Central memory CD8-positive, alpha-beta T cell (primary cell): Measurements from ENCODE around the gene JAZF1.

Experiments used
- ATAC-seq: fragments of 150-1000 bp; cut with Tn5 transposase; replicated peaks from 2 replicates; pipeline ENCODE4 v1.10.0; 2022; ENCODE audit warnings: mild to moderate bottlenecking, moderate FRiP score, moderate number of reproducible peaks; ENCODE audit not compliant: poor library complexity, severe bottlenecking; ENCODE audit errors: extremely low read depth
- DNase-seq, 2 donors: peaks; one replicate each; pipeline ENCODE4 v3.0.0; 2021; ENCODE audit warnings: low spot score in 2 of 2
- H3K27ac Mint-ChIP-seq: one replicate; pipeline ENCODE4 v1.8.0; 2022; ENCODE audit warnings: low read depth, mild to moderate bottlenecking, moderate library complexity, mixed read lengths
- H3K27me3 Mint-ChIP-seq: one replicate; pipeline ENCODE4 v1.8.0; 2022; ENCODE audit warnings: mixed read lengths
- H3K36me3 Mint-ChIP-seq: one replicate; pipeline ENCODE4 v1.8.0; 2022; ENCODE audit warnings: mild to moderate bottlenecking, moderate library complexity, mixed read lengths; ENCODE audit not compliant: insufficient read depth
- H3K4me1 Mint-ChIP-seq: one replicate; pipeline ENCODE4 v1.8.0; 2022; ENCODE audit warnings: mixed read lengths
- H3K4me3 Mint-ChIP-seq: one replicate; pipeline ENCODE4 v1.8.0; 2022; ENCODE audit warnings: mild to moderate bottlenecking, moderate library complexity, mixed read lengths
- H3K9me3 Mint-ChIP-seq: one replicate; pipeline ENCODE4 v1.8.0; 2022; ENCODE audit warnings: mixed read lengths

Gene JAZF1

DNA sequence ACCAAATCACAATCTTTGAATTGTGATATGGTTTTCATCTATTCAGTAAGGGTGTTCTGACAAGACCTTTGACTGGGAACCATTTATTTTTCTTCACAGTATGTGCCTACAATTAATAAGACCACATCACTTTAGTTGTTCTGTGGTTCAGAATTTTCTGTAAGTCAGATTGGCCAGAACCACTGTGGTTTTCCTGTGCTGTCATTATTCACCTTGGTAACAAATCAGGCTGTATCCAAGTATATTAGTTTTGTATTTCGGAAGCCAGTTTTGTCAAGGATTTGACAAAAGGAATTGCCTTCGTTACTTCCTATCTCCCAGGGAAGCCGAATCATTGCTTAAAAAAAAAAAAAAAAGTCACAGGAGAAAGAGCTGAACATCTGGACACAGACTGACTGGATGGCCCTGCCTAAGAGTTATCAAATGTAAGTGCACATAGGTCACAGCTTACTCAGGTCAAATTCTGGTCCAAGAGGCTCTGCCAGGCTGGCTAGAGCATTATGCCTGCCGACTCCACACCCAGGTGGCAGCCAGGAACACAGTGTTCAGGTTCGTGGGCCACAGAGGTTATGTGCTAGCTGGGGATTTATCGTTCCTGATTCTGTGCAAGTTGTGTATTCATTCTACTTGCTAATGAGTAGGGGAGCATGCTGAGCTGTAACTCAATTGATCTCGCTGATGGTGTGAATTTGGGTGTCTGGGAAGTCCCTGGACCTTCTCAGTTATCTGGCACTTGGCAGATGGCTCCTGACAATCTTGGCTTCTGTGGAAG is 175.3 kb downstream of the JAZF1 start:
- H3K27me3 Mint-ChIP-seq = no peaks in the 10 kb centered on the region
- peaks cover 2% of the 10 kb centered on the region for H3K36me3 Mint-ChIP-seq
- H3K9me3 Mint-ChIP-seq = no peaks in the 10 kb centered on the region
- no peak overlapping the region for H3K4me3 Mint-ChIP-seq
- H3K27ac Mint-ChIP-seq = peak overlapping the region; percentile 16
- no peak for ATAC-seq
- H3K4me1 Mint-ChIP-seq = peaks cover 30% of the 10 kb centered on the region
- DNase-seq = no peak

DNA sequence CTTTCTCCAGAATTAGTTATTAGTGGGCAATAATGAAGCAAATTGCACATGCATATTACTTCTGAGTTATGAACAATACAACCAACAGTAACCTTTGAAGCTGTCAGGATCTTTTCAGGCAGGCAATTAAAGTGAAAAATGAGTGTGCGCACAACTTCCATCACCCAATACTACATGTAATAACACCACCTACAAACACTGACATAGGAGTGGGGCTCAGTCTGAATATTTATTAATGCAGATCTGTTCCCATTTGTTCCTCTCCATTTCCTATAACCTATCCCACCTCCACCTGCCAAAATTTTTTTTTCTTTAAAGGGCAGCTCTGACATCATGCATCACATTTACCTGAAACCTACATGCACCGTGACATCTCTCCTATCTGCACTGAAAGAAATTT is 177.2 kb downstream of the JAZF1 start:
- H3K9me3 Mint-ChIP-seq = no peaks in the 10 kb centered on the region
- DNase-seq (no peak), ATAC-seq (no peak)
- H3K27ac Mint-ChIP-seq = no peak overlapping the region
- no peaks in the 10 kb centered on the region for H3K27me3 Mint-ChIP-seq
- peaks cover 42% of the 10 kb centered on the region for H3K4me1 Mint-ChIP-seq
- no peaks in the 10 kb centered on the region for H3K36me3 Mint-ChIP-seq
- H3K4me3 Mint-ChIP-seq = no peak overlapping the region

DNA sequence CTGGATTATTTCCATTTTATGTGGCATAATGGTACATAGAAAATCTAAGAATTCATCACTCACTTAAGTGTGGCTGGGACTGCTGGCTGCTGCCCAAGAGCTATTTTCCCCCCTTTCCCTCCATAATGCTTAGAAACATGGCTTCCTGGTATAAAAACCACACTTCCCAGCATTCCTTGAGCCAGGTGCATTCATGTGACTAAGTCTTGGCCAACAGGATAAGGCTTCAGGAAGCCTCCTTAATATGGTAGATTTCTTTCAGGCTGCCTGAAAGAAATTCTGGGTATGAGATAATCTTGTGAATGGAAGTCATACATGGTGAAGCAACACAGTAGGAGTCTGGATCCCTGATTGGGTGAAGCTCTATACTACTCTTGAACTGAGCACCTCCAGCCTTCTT is 178.0 kb downstream of the JAZF1 start:
- Mint-ChIP-seq H3K36me3 (no peaks in the 10 kb centered on the region), H3K4me1 (peaks cover 46% of the 10 kb centered on the region), H3K27ac (no peak overlapping the region), H3K27me3 (no peaks in the 10 kb centered on the region), H3K4me3 (no peak overlapping the region), H3K9me3 (no peaks in the 10 kb centered on the region)
- DNase-seq (no peak), ATAC-seq (no peak)

DNA sequence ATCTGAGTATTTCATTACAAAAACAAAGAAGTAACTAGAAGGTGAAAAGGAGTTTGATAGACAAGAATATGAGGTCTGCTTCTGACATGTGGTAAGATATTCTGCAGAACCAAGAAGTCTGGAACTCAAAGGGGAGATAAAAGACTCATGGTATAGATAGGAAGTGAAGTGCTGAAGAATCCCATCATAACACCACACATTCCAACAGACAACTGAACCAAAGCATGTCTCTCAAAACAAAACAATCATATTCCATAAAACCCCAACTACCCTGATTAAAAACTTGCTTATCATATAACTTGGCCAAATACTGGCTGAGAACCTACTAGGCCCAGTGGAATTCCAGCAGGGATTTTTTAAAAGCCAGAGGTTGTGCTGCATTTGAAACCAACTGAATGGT is 178.7 kb downstream of the JAZF1 start:
- DNase-seq (no peak), ATAC-seq (no peak)
- peaks cover 50% of the 10 kb centered on the region for H3K4me1 Mint-ChIP-seq
- H3K27me3 Mint-ChIP-seq = no peaks in the 10 kb centered on the region
- no peaks in the 10 kb centered on the region for H3K9me3 Mint-ChIP-seq
- H3K4me3 Mint-ChIP-seq = no peak overlapping the region
- no peak overlapping the region for H3K27ac Mint-ChIP-seq
- H3K36me3 Mint-ChIP-seq = no peaks in the 10 kb centered on the region

DNA sequence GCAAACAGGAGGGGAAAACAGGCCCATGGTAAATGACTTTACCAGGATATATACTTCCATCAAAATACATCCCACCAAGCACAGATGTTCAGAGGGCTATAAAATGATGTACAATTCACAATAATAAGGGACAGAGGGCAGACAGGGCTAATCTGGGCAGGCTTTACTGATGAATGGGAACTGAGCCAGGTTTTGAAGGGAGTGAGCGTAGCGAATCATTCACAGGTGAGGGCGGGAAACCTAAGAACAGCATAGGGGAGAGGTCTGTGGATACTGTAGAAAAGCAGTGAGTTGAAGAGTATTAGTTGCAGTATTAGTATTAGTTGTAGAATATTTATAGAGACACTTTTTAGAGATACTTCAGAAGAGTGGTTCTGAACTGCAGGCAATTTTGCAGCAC is 180.8 kb downstream of the JAZF1 start:
- Mint-ChIP-seq H3K36me3 (no peaks in the 10 kb centered on the region), H3K9me3 (no peaks in the 10 kb centered on the region), H3K4me3 (no peak overlapping the region), H3K27me3 (no peaks in the 10 kb centered on the region), H3K4me1 (peaks cover 52% of the 10 kb centered on the region), H3K27ac (no peak overlapping the region)
- no peak for DNase-seq
- ATAC-seq = no peak

DNA sequence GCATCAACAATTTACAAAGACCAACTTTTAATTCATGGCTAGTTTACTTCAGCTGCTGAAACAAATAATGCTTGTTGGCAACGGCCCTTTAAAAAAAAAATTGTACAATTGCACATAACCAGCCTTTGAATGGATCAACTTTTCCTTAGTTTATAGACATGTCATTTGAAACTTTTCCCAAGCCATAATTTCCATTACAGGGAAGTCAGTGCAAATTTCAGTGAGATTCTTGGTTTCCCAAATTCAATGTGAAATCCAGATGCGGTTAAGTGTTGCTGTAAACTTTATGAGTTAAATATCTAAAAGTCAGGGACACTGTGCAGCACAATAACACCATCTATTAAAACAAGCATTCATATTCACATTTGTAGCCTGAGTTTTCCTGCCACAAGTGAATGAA is 182.2 kb downstream of the JAZF1 start:
- Mint-ChIP-seq H3K4me3 (no peak overlapping the region), H3K9me3 (no peaks in the 10 kb centered on the region), H3K36me3 (no peaks in the 10 kb centered on the region), H3K27ac (no peak overlapping the region), H3K4me1 (peaks cover 55% of the 10 kb centered on the region), H3K27me3 (no peaks in the 10 kb centered on the region)
- ATAC-seq (no peak), DNase-seq (no peak)

DNA sequence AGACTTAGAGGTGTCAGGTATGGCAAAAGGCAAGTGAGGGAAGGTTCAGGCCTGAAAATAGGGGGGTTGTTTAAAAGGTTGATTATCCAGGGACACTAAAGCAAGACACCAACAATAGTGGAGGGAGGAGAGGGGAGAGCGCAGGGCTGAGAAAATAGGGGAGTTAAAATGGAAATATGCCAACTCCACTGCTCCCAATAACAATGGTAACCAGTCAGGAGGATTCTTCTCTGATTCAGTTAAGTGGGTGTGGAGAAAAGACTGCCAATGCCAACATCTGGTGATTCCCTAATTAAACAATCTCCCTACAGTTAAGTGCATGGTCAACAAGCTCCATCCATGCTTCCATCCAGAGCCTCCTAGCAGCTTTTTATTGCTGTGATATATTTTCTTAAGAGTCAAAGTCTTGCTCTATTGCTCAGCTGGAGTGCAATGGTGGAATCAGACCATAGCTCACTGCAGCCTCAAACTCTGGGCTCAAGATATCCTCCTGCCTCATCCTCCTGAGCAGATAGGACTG is 183.3 kb downstream of the JAZF1 start:
- DNase-seq (no peak), ATAC-seq (no peak)
- Mint-ChIP-seq H3K9me3 (no peaks in the 10 kb centered on the region), H3K27me3 (no peaks in the 10 kb centered on the region), H3K27ac (no peak overlapping the region), H3K4me1 (peaks cover 54% of the 10 kb centered on the region), H3K4me3 (no peak overlapping the region), H3K36me3 (no peaks in the 10 kb centered on the region)

DNA sequence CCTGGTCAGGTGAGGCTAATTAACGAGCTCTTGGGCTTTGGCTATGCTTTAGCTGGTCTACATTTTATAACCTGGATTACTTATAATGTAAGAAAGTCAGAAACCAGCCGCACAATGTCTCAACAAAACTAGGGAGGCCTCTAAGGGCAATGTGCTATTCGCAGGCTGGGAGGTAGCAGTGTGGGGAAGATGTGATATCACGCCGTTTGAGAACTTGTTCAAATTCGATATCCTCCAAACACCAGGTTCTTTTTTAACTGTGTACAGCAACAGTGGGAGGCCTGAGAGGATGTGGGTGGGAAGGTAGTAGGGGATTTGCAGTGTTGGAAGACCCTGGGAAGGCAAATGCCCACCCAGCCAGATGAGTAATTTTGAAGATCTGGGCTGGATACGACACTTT is 184.5 kb downstream of the JAZF1 start:
- Mint-ChIP-seq H3K9me3 (no peaks in the 10 kb centered on the region), H3K4me3 (no peak overlapping the region), H3K4me1 (peaks cover 48% of the 10 kb centered on the region), H3K36me3 (peaks cover 2% of the 10 kb centered on the region), H3K27me3 (no peaks in the 10 kb centered on the region), H3K27ac (no peak overlapping the region)
- no peak for DNase-seq
- ATAC-seq = no peak

DNA sequence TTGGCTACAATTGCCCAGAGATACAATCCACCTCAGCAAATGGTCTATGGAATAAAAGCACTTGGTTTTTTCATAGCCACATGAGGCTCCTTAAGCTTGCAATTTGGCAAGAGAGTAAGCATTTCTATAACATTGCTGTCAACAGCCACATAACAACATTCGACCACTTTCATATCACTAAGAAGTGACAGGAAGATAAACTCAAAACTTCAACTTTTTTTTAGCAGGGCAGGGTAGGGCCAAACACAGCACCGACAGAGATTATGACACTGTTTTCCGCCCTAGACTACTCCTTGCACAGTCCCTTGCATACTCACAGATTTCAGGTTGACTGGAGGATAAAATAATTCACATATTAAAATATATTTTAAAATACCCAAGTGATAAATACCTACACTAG is 185.4 kb downstream of the JAZF1 start:
- ATAC-seq (no peak), DNase-seq (no peak)
- no peak overlapping the region for H3K4me3 Mint-ChIP-seq
- no peaks in the 10 kb centered on the region for H3K9me3 Mint-ChIP-seq
- no peaks in the 10 kb centered on the region for H3K27me3 Mint-ChIP-seq
- H3K4me1 Mint-ChIP-seq = peaks cover 47% of the 10 kb centered on the region
- peaks cover 4% of the 10 kb centered on the region for H3K36me3 Mint-ChIP-seq
- H3K27ac Mint-ChIP-seq = no peak overlapping the region

DNA sequence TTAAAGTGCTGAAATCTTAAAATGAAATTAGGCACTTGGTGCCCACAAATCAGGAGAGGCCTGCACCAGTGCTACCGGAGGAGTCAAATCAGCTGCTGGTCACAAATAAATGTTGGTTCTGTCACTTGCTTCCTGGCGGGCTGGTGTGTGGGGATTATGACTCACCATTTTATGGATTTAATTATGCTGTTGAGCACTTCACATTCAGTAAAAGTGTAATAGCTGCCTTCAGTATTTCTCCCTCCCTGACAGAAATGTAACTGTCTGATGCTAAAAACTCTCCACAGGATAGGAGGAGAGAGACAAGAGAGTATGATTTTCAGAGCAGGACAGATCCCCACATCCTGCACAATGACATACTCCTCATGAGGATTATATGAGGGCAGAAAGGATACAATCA is 186.0 kb downstream of the JAZF1 start:
- Mint-ChIP-seq H3K36me3 (peaks cover 4% of the 10 kb centered on the region), H3K4me1 (peaks cover 42% of the 10 kb centered on the region), H3K27me3 (no peaks in the 10 kb centered on the region), H3K27ac (peak overlapping the region; percentile 22), H3K4me3 (no peak overlapping the region), H3K9me3 (no peaks in the 10 kb centered on the region)
- ATAC-seq = no peak
- no peak for DNase-seq

DNA sequence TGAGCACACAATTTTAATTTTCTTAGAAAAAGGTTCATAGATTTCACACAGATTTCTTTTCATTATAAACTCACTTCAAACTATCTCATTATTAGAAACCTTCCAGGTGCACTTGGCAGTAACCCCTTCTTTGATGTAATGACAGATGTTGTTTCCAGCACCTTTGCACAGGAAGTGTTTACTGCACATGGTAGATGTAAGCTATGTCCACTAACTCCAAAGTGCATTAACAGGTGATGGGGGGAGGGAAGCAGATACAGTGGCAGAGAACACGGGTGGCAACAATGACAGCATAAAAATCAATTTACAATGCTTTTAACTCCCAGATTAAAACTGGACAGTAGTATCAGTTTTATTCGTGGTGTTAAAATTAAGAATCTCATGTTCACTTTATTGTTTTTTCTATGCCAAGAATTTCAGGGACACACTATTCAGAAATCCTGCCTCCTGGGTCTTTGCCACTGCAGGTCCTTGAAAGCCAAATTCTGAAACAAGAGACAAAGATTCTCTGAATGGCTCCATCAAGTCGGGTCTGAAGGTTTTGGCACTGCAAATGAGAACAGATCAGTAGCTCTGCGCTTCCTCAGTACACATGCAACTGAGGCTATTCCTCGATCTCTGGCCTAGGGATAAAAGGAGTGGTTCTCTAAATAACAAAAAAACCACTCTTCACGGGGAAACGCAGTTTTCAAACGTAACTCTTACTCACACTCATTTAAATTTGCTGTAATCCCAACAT is 187.7 kb downstream of the JAZF1 start:
- H3K27ac Mint-ChIP-seq = no peak overlapping the region
- no peaks in the 10 kb centered on the region for H3K27me3 Mint-ChIP-seq

DNA sequence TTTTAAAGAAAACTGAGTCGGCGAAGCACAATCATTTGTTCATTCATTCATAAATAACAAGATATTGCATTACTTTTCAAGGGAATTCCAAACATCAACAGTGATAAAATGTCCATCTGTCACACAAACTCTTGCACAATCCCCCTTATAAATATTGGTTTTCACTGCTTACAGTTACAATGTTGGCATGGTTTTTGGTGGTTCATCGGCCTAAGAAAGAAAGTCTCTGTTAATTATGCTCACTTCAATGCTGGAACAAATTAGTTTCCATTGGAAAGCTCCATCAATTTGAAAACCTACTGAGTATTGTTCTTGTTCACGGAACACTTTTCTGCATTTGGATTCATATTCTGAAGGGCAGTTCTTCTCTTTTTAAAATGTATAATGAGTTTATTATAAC is 188.5 kb downstream of the JAZF1 start:
- DNase-seq (no peak), ATAC-seq (no peak)
- no peak overlapping the region for H3K4me3 Mint-ChIP-seq
- peaks cover 7% of the 10 kb centered on the region for H3K36me3 Mint-ChIP-seq
- peaks cover 29% of the 10 kb centered on the region for H3K4me1 Mint-ChIP-seq
- H3K27ac Mint-ChIP-seq = no peak overlapping the region
- H3K9me3 Mint-ChIP-seq = no peaks in the 10 kb centered on the region
- H3K27me3 Mint-ChIP-seq = no peaks in the 10 kb centered on the region

More for the DNA sequence above, 187.7 kb downstream of the JAZF1 start:
- ATAC-seq (no peak), DNase-seq (no peak)
- Mint-ChIP-seq H3K9me3 (no peaks in the 10 kb centered on the region), H3K4me1 (peaks cover 34% of the 10 kb centered on the region), H3K36me3 (peaks cover 6% of the 10 kb centered on the region), H3K4me3 (no peak overlapping the region)

DNA sequence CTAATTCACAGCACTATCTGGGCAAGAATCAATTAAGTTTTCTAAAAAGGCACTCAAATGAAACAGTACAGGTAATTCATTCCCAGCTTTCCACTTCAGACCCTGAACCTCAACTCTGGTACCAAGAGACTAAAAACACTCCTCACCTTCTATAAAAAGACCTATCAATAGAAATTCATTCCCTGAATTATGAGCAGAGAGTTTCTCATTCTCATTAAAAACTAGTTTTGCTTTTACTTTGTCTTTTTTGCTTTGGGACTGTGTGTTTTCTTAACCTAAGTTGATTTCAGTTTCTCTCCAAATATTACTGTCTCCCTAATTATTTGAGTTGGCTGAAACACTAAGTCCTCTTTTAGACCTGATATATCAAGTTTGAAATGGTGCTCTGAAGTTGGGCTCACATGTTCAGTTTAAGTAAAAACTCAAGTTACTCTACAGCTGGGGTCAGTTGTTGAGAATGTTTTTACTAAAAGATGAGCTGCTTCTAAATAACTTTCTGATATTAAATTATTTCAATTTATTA is 189.5 kb downstream of the JAZF1 start:
- H3K4me3 Mint-ChIP-seq = no peak overlapping the region
- H3K36me3 Mint-ChIP-seq = peaks cover 8% of the 10 kb centered on the region
- DNase-seq (no peak), ATAC-seq (no peak)
- H3K4me1 Mint-ChIP-seq = peaks cover 19% of the 10 kb centered on the region
- no peak overlapping the region for H3K27ac Mint-ChIP-seq
- H3K27me3 Mint-ChIP-seq = no peaks in the 10 kb centered on the region
- H3K9me3 Mint-ChIP-seq = no peaks in the 10 kb centered on the region
